ENCODE measurements around the gene SHH. TPM values are rescaled to one million over a fixed set of nuclear protein-coding genes. Genes with fewer than 3 reads are reported as not detected.

The SHH gene
- total and polyA plus RNA-seq, 2 donors (not counting 3 experiments of a cell fraction or from before 2014, with no cell fraction given), result not detected

DNA sequence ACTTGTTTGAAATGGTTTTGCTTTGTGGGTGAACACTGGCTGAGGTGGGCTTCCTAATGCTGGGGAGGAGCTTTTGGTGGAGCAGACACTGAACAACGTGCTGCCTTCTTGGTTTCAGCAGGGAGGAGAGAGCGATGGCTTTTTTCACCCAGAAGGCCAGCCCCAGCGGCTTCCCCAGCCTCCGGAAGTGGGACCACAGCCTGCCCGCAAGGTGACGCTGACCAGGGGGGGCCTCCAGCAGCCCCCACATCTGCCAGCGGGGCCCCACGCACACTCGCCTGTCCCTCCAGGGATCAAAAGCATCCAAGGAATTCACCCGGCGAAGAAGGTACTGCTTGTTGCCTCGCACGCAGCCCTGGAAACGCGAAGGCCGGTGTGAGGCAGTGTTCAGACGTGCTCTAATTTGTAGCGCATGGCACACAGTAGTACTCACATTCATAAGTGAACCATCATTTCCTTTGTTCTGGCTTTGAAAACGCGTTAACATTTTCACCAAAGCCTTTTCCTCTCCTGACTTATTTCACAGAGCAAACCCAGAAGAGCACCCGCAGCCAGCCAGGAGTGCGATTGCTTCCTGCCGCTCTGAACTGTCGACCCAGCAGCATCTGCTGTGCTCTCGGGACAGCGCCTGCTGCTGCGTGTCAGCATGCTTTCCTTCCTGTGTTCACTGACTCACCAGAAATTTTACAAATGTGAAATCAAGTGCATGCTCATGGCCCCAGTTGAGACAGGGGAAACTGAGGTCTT lies 48.4 kb downstream of the SHH start:
- Histone ChIP-seq H2AFZ (ENCODE audit: low read depth, low read length) (no peak overlapping the region), H3K9ac (replicated peaks; ENCODE audit: extremely low read depth, insufficient read depth, low read length) (no peak overlapping the region), H3K9me1 (replicated peaks; ENCODE audit: control insufficient read depth, extremely low read depth, insufficient read depth, low read length) (no peaks in the 10 kb centered on the region), H3K4me1 (ENCODE audit: control insufficient read depth, extremely low read depth, insufficient read depth, low read length) (peaks cover 16% of the 10 kb centered on the region), H3K9me3 (replicated peaks; ENCODE audit: control insufficient read depth, insufficient read depth, low read length) (no peaks in the 10 kb centered on the region), H3K4me2 (ENCODE audit: insufficient read depth, low read length) (peak overlapping the region; percentile 32), H3K27me3 (ENCODE audit: control insufficient read depth in 2 of 2, insufficient read depth in 2 of 2, low read length in 2 of 2) (no peaks in the 10 kb centered on the region), H3K36me3 (ENCODE audit: control insufficient read depth in 2 of 2, extremely low read depth in 1 of 2, insufficient read depth in 2 of 2, low read length in 2 of 2) (peaks cover 0 to 10% of the 10 kb centered on the region in 2 experiments), H3K27ac (ENCODE audit: insufficient read depth, low read depth, low read length) (peak overlapping the region; percentile 69), H3K79me2 (ENCODE audit: control insufficient read depth, insufficient read depth, low read length) (peaks cover 30% of the 10 kb centered on the region), H4K20me1 (replicated peaks; ENCODE audit: control insufficient read depth, extremely low read depth, insufficient read depth, low read length) (peaks cover 2% of the 10 kb centered on the region), H3K4me3 (replicated peaks in 1 of 3; ENCODE audit: insufficient read depth in 1 of 3, low read depth in 1 of 3, low read length in 3 of 3) (no peak overlapping the region)
- DNase-seq (ENCODE audit: low read depth, low spot score) (peak; percentile 88), FAIRE-seq (peak; percentile 81)
- dilution Hi-C loops (cut with MboI; ENCODE audit: extremely low pct_ligation_motif_present, low sequenced_read_pairs) (no loop called here), intact Hi-C loops (cut with micrococcal nuclease) (loop anchor here (1.0 to 10.0 kb wide), 4 partner anchors 120 to 469 kb away; partner anchors contain the start of genes EN2, INSIG1 and RBM33)
- CTCF ChIA-PET, result interaction anchor here (1.7 kb wide), 1 partner anchor 165 kb away, joined by 24 read pairs; no protein-coding TSS in a partner anchor
- TF ChIP-seq, protein P1, sequence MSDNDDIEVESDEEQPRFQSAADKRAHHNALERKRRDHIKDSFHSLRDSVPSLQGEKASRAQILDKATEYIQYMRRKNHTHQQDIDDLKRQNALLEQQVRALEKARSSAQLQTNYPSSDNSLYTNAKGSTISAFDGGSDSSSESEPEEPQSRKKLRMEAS (IDR thresholded peaks at IDR 0.05; ENCODE audit: insufficient read depth, insufficient read length), result no peak
- TF ChIP-seq GATA2 (IDR thresholded peaks at IDR 0.05; ENCODE audit: insufficient read depth, insufficient read length, low read depth, low read length) (no peak), FOS (IDR thresholded peaks at IDR 0.05; ENCODE audit: borderline replicate concordance, insufficient read depth, low read length) (peak; percentile 61), MYC (IDR thresholded peaks at IDR 0.05; ENCODE audit: low read depth, low read length) (peak; percentile 37), EZH2 (IDR thresholded peaks at IDR 0.05; ENCODE audit: borderline replicate concordance, low read depth, low read length, severe bottlenecking) (no peak), POLR2AphosphoS5 (IDR thresholded peaks at IDR 0.05; ENCODE audit: insufficient read depth, low read depth, low read length) (peak; percentile 76), JUN (IDR thresholded peaks at IDR 0.05; ENCODE audit: borderline replicate concordance, insufficient read depth, insufficient read length, low read depth) (peak; percentile 70), POLR2A (IDR thresholded peaks at IDR 0.05; ENCODE audit: low read depth, low read length) (no peak)
- TF ChIP-seq, protein P2, sequence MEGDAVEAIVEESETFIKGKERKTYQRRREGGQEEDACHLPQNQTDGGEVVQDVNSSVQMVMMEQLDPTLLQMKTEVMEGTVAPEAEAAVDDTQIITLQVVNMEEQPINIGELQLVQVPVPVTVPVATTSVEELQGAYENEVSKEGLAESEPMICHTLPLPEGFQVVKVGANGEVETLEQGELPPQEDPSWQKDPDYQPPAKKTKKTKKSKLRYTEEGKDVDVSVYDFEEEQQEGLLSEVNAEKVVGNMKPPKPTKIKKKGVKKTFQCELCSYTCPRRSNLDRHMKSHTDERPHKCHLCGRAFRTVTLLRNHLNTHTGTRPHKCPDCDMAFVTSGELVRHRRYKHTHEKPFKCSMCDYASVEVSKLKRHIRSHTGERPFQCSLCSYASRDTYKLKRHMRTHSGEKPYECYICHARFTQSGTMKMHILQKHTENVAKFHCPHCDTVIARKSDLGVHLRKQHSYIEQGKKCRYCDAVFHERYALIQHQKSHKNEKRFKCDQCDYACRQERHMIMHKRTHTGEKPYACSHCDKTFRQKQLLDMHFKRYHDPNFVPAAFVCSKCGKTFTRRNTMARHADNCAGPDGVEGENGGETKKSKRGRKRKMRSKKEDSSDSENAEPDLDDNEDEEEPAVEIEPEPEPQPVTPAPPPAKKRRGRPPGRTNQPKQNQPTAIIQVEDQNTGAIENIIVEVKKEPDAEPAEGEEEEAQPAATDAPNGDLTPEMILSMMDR (IDR thresholded peaks at IDR 0.05; ENCODE audit: extremely low read depth in 1 of 2, insufficient read depth in 1 of 2, low read depth in 1 of 2, low read length in 2 of 2), result no peak
- BruUV-seq (replicated peaks), result TSS peak; percentile 28
- POLR2A ChIA-PET, result no interaction called here
